Measurements from ENCODE around the gene ZDBF2. TPM values are rescaled to one million over a fixed set of nuclear protein-coding genes. Genes with fewer than 3 reads are reported as not detected.
"Not testable (repeated sequence)": the region's sequence is repeated elsewhere in the genome, so short reads cannot be mapped to it uniquely, and the experiment has no call there.

Gene ZDBF2
- total RNA-seq, 1 donor: 12.7 TPM

GRCh38 chr2:206257350-206257749 lies 17.1 kb upstream of the ZDBF2 start:
- Histone ChIP-seq H3K27ac (ENCODE audit: low read depth, low read length) (no peak overlapping the region), H3K27me3 (ENCODE audit: insufficient read depth, low read length) (peaks cover 82% of the 10 kb centered on the region), H3K9me3 (ENCODE audit: low read depth, low read length) (no peaks in the 10 kb centered on the region), H3K79me2 (ENCODE audit: insufficient read depth, low read length) (no peaks in the 10 kb centered on the region), H2AFZ (ENCODE audit: low read length) (no peak overlapping the region), H4K20me1 (ENCODE audit: insufficient read depth, low read length) (no peaks in the 10 kb centered on the region), H3K4me2 (ENCODE audit: insufficient read depth, low read length) (no peak overlapping the region), H3K4me1 (ENCODE audit: insufficient read depth, low read length) (no peaks in the 10 kb centered on the region), H3K36me3 (ENCODE audit: insufficient read depth, low read length) (no peaks in the 10 kb centered on the region), H3K4me3 (ENCODE audit: insufficient read depth, low read length) (no peak overlapping the region)
- no peak for DNase-seq (ENCODE audit: insufficient read length, low spot score, missing footprints)
- TF ChIP-seq CTCF (IDR thresholded peaks at IDR 0.05; ENCODE audit: extremely low read depth, low read depth, low read length): no peak

- Histone ChIP-seq H3K79me2 (ENCODE audit: insufficient read depth, low read length) (no peaks in the 10 kb centered on the region), H4K20me1 (ENCODE audit: insufficient read depth, low read length) (no peaks in the 10 kb centered on the region), H2AFZ (ENCODE audit: low read length) (no peak overlapping the region), H3K27me3 (ENCODE audit: insufficient read depth, low read length) (peaks cover 82% of the 10 kb centered on the region), H3K4me2 (ENCODE audit: insufficient read depth, low read length) (no peak overlapping the region), H3K4me1 (ENCODE audit: insufficient read depth, low read length) (no peaks in the 10 kb centered on the region), H3K9me3 (ENCODE audit: low read depth, low read length) (no peaks in the 10 kb centered on the region), H3K36me3 (ENCODE audit: insufficient read depth, low read length) (no peaks in the 10 kb centered on the region), H3K27ac (ENCODE audit: low read depth, low read length) (no peak overlapping the region), H3K4me3 (ENCODE audit: insufficient read depth, low read length) (no peak overlapping the region)
- TF ChIP-seq CTCF (IDR thresholded peaks at IDR 0.05; ENCODE audit: extremely low read depth, low read depth, low read length): no peak
- DNase-seq (ENCODE audit: insufficient read length, low spot score, missing footprints): no peak
Measured at GRCh38 chr2:206257861-206258260, 16.6 kb upstream of the ZDBF2 start.

- H3K36me3 ChIP-seq (ENCODE audit: insufficient read depth, low read length); H3K27ac ChIP-seq (ENCODE audit: low read depth, low read length); H3K4me2 ChIP-seq (ENCODE audit: insufficient read depth, low read length); H4K20me1 ChIP-seq (ENCODE audit: insufficient read depth, low read length); DNase-seq (ENCODE audit: insufficient read length, low spot score, missing footprints); H3K9me3 ChIP-seq (ENCODE audit: low read depth, low read length); H3K79me2 ChIP-seq (ENCODE audit: insufficient read depth, low read length); H2AFZ ChIP-seq (ENCODE audit: low read length); H3K4me3 ChIP-seq (ENCODE audit: insufficient read depth, low read length); H3K4me1 ChIP-seq (ENCODE audit: insufficient read depth, low read length): not testable (repeated sequence)
- peaks cover 82% of the 10 kb centered on the region for H3K27me3 ChIP-seq (ENCODE audit: insufficient read depth, low read length)
Measured at GRCh38 chr2:206258615-206259014, 15.8 kb upstream of the ZDBF2 start.

- Histone ChIP-seq H3K27me3 (ENCODE audit: insufficient read depth, low read length) (peaks cover 88% of the 10 kb centered on the region), H3K27ac (ENCODE audit: low read depth, low read length) (no peak overlapping the region), H3K9me3 (ENCODE audit: low read depth, low read length) (no peaks in the 10 kb centered on the region), H3K36me3 (ENCODE audit: insufficient read depth, low read length) (no peaks in the 10 kb centered on the region), H3K4me2 (ENCODE audit: insufficient read depth, low read length) (no peak overlapping the region), H3K4me3 (ENCODE audit: insufficient read depth, low read length) (no peak overlapping the region), H3K4me1 (ENCODE audit: insufficient read depth, low read length) (no peaks in the 10 kb centered on the region), H3K79me2 (ENCODE audit: insufficient read depth, low read length) (no peaks in the 10 kb centered on the region), H2AFZ (ENCODE audit: low read length) (no peak overlapping the region), H4K20me1 (ENCODE audit: insufficient read depth, low read length) (no peaks in the 10 kb centered on the region)
- DNase-seq (ENCODE audit: insufficient read length, low spot score, missing footprints): peak; percentile 48
- no peak for TF ChIP-seq CTCF (IDR thresholded peaks at IDR 0.05; ENCODE audit: extremely low read depth, low read depth, low read length)
Measured at GRCh38 chr2:206259376-206260187, 14.9 kb upstream of the ZDBF2 start.

All from osteoblast (primary cell).